ENCODE data around the gene USP3. TPM values are rescaled to one million over a fixed set of nuclear protein-coding genes. Genes with fewer than 3 reads are reported as not detected.
"Not testable (repeated sequence)": the region's sequence is repeated elsewhere in the genome, so short reads cannot be mapped to it uniquely, and the experiment has no call there.

Gene USP3
- total RNA-seq, 1 donor from 2014 or later: 64.2 TPM

DNA sequence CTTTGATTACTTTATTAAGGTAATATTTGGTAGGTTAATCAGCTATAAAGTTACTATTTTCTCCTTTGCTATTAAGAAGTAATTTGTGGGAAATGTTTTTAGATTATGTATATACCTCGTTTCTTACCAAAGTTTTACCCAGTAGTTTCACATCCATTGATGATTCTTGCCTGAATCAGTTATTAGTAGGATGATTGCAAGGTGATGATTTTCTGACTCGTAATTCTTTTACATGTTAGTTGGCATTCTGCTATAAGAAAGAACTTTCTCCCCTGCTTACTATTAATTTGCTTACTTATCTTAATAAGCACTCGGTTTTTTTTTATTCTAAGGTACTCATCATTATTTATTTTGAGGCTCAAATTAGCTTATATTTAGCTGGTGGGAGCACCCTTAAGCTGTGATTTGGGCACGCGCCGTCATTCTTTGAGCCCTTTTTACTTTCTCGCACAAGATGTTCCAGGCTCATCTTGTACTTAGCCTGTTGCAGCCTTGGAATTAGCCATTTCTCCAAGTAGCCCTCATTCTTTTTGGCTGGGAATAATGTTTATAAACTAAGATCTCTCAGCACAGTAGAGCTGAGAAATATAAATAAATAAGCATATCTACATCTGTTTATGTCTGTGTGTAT is 15.3 kb downstream of the USP3 start:
- H4K20me1 ChIP-seq (ENCODE audit: low read depth): peaks cover 100% of the 10 kb centered on the region
- H3K4me1 Mint-ChIP-seq: peaks cover 34% of the 10 kb centered on the region

GRCh38 chr15:63520462-63520861 is 16.1 kb downstream of the USP3 start:
- peaks cover 100% of the 10 kb centered on the region for H4K20me1 ChIP-seq (ENCODE audit: low read depth)
- not testable (repeated sequence) for H3K27me3 ChIP-seq; H3K27ac Mint-ChIP-seq; H3K4me3 Mint-ChIP-seq; H2AFZ ChIP-seq (replicated peaks); H3K9me3 ChIP-seq (ENCODE audit: low read depth); H3K4me2 ChIP-seq; H3K9ac ChIP-seq; H3K9me3 Mint-ChIP-seq; H3K27me3 Mint-ChIP-seq (ENCODE audit: insufficient read depth, low read depth); DNase-seq (ENCODE audit: low spot score); H3K36me3 ChIP-seq; H3K27ac ChIP-seq; H3K36me3 Mint-ChIP-seq; H3K4me3 ChIP-seq; H3F3A ChIP-seq (ENCODE audit: low read depth)
- H3K79me2 ChIP-seq (ENCODE audit: low read depth): peaks cover 95% of the 10 kb centered on the region
- peaks cover 15% of the 10 kb centered on the region for H3K4me1 ChIP-seq
- peaks cover 31% of the 10 kb centered on the region for H3K4me1 Mint-ChIP-seq

More for the DNA sequence above, 15.3 kb downstream of the USP3 start:
- TF ChIP-seq EZH2phosphoT487 (IDR thresholded peaks at IDR 0.05): no peak
- TF ChIP-seq CTCF (IDR thresholded peaks at IDR 0.05): no peak
- TF ChIP-seq EZH2 (IDR thresholded peaks at IDR 0.05): no peak
- Mint-ChIP-seq H3K27ac (no peak overlapping the region), H3K4me3 (no peak overlapping the region), H3K9me3 (no peaks in the 10 kb centered on the region), H3K36me3 (peaks cover 6% of the 10 kb centered on the region), H3K27me3 (ENCODE audit: insufficient read depth, low read depth) (peaks cover 2% of the 10 kb centered on the region)
- Histone ChIP-seq H3K4me2 (no peak overlapping the region), H3K9me3 (ENCODE audit: low read depth) (no peaks in the 10 kb centered on the region), H3F3A (ENCODE audit: low read depth) (peaks cover 5% of the 10 kb centered on the region), H2AFZ (replicated peaks) (no peak overlapping the region), H3K79me2 (ENCODE audit: low read depth) (peaks cover 95% of the 10 kb centered on the region), H3K9ac (no peak overlapping the region), H3K36me3 (no peaks in the 10 kb centered on the region), H3K27ac (no peak overlapping the region), H3K27me3 (no peaks in the 10 kb centered on the region), H3K4me1 (peaks cover 21% of the 10 kb centered on the region), H3K4me3 (no peak overlapping the region)
- DNase-seq (ENCODE audit: low spot score): no peak

DNA sequence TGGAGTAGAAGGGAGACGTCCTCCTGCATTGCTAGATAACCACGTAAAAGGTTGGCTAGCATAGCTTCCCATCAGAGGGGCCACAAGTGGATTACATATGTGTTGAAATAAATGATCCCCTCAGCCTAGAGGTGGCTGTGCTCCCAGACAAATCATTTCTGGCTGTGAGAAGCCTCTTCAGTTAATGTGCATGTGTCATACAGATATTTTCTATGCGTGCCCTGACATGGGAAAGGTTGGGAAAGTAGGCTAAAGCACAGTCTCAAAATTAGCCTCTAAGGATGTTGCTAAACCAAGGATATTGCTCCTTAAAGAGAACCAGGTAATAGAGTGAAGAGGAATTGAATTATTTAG is 17.8 kb downstream of the USP3 start:
- Histone ChIP-seq H4K20me1 (ENCODE audit: low read depth) (peaks cover 99% of the 10 kb centered on the region), H2AFZ (replicated peaks) (no peak overlapping the region), H3K27ac (no peak overlapping the region), H3K4me2 (no peak overlapping the region), H3K9me3 (ENCODE audit: low read depth) (no peaks in the 10 kb centered on the region), H3K4me3 (no peak overlapping the region), H3K36me3 (no peaks in the 10 kb centered on the region), H3K4me1 (peaks cover 2% of the 10 kb centered on the region), H3K79me2 (ENCODE audit: low read depth) (peaks cover 96% of the 10 kb centered on the region), H3K27me3 (no peaks in the 10 kb centered on the region), H3K9ac (no peak overlapping the region), H3F3A (ENCODE audit: low read depth) (peaks cover 5% of the 10 kb centered on the region)
- H3K4me3 Mint-ChIP-seq: no peak overlapping the region
- H3K4me1 Mint-ChIP-seq: peaks cover 22% of the 10 kb centered on the region
- DNase-seq (ENCODE audit: low spot score): no peak
- TF ChIP-seq EZH2 (IDR thresholded peaks at IDR 0.05): no peak
- TF ChIP-seq EZH2phosphoT487 (IDR thresholded peaks at IDR 0.05): no peak
- TF ChIP-seq CTCF (IDR thresholded peaks at IDR 0.05): no peak
- peaks cover 10% of the 10 kb centered on the region for H3K36me3 Mint-ChIP-seq
- H3K27me3 Mint-ChIP-seq (ENCODE audit: insufficient read depth, low read depth): peaks cover 2% of the 10 kb centered on the region
- no peak overlapping the region for H3K27ac Mint-ChIP-seq
- no peaks in the 10 kb centered on the region for H3K9me3 Mint-ChIP-seq

GRCh38 chr15:63523306-63523990 is 19.1 kb downstream of the USP3 start:
- H3K27me3 Mint-ChIP-seq (ENCODE audit: insufficient read depth, low read depth): peaks cover 2% of the 10 kb centered on the region
- Histone ChIP-seq H3K79me2 (ENCODE audit: low read depth) (peaks cover 87% of the 10 kb centered on the region), H4K20me1 (ENCODE audit: low read depth) (peaks cover 99% of the 10 kb centered on the region), H3F3A (ENCODE audit: low read depth) (peaks cover 5% of the 10 kb centered on the region), H2AFZ (replicated peaks) (no peak overlapping the region), H3K4me2 (no peak overlapping the region), H3K4me3 (no peak overlapping the region), H3K9ac (no peak overlapping the region), H3K36me3 (no peaks in the 10 kb centered on the region), H3K4me1 (no peaks in the 10 kb centered on the region), H3K27ac (no peak overlapping the region), H3K27me3 (no peaks in the 10 kb centered on the region), H3K9me3 (ENCODE audit: low read depth) (no peaks in the 10 kb centered on the region)
- H3K36me3 Mint-ChIP-seq: peaks cover 12% of the 10 kb centered on the region
- H3K27ac Mint-ChIP-seq: no peak overlapping the region
- no peak for TF ChIP-seq EZH2phosphoT487 (IDR thresholded peaks at IDR 0.05)
- TF ChIP-seq EZH2 (IDR thresholded peaks at IDR 0.05): no peak
- no peak for TF ChIP-seq CTCF (IDR thresholded peaks at IDR 0.05)
- peaks cover 15% of the 10 kb centered on the region for H3K4me1 Mint-ChIP-seq
- H3K4me3 Mint-ChIP-seq: no peak overlapping the region
- no peak for DNase-seq (ENCODE audit: low spot score)
- H3K9me3 Mint-ChIP-seq: no peaks in the 10 kb centered on the region
